HG02885 (cell line): Measurements from ENCODE around the gene FAM184B.

Source experiments
- ATAC-seq: cut with Tn5 transposase; IDR thresholded peaks from one replicate; pipeline ENCODE4 v1.9.1; 2021; ENCODE audit warnings: mild to moderate bottlenecking; ENCODE audit not compliant: unreplicated experiment, poor library complexity

The FAM184B gene

DNA sequence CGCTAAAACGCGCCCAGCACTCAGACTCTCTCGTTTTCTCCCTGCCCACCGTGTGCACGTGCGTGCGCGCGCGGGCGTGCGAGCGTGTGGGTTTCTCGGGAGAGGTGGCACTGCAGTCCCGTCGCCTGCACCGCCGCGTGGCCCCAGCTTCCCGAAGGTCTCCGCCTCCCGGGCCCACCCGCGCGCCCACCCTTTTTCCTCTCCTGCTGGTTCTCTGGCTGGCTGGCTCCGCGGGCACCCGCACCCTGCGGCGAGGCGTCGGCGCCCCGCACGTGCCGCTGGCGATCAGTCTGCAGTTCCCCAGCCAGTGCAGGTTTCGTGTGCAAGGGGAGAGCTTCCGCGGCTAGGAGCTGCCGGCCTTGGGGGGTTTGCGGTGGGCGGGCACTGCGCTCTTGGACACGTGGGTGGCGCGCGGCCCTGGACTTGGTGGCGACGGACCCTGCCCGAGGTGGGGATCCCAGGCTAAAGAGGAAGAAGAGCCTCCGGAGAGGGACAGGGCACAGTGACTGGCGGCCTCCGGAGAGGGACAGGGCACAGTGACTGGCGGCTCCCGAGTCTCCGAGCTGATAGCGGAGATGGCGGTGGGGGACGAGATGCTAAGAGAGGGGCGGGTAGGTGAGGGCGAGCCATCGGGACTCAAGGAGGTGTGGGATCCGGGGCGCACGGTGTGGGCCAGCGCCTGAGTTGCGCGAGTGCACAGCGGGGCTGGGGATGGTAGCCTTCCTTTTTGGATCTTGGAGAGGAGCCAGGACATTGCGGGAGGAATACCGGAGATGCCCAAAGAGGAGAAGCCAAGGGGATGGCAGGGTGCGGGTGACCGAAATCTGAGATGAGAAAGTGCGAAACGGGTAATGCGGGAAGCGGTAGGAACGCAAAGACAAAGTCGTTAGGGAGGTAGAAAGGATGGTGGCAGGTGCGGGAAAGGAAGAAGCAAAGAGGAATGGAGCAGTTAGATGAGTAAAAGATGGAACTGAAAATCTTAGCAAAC is at the start of gene FAM184B:
FAM184B (minus strand) TSS at position 322 of the 988 bp plus-strand sequence. CDS start 322 bp downstream, outside the sequence.
- no peak for ATAC-seq

DNA sequence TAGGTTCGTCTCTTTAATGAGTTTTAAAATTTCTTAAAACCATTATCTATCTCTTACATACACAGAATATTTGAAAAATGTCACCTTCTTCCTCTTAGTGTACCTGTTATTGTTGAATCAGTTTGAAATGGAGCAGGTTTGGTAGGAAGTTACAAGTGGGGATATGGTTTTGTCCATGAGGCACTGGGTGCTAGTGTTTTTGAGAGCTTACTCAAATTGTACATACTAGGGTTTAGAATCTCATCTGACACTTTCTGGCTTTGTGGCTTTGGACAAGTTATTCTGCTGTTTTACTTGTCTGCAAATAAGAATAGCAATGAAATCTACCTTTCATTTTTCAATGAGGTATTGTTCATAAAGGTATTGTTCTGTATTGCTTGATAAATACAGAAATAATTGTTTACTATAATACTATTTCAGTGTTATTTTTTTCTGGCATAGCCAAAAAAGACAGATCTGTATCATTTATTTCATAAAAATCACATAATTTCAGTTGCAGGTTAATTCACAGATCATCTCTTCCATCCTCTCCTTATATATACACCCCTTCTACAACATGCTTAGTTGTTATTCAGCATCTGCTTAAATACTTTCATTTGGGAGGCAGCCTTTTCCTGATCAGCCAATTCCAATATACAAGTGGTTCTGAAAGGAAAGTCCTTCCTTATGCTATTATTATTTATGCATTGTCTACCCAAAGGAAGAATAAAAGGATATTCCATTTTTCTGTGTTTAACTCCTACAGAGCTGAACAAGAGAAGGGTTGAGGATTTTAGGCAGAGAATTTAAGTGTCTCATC is 42.6 kb upstream of the FAM184B start:
- ATAC-seq: no peak

DNA sequence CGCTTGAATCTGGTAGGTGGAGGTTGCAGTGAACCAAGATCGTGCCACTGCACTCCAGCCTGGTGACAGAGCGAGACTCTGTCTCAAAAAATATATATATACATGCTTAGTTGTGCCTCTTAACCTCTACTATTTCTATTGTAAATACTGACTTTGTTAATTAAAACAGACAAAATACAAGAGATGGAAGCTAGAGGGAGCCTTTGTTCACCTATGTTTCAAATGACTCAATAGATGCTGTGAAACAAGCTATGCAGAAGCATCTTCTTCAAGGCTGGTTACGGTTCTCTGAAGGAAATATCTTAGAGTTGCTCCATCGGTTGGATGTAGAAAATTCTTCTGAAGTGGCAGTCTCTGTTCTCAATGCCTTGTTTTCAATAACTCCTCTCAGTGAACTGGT is 35.6 kb upstream of the FAM184B start:
- ATAC-seq: peak; percentile 90

DNA sequence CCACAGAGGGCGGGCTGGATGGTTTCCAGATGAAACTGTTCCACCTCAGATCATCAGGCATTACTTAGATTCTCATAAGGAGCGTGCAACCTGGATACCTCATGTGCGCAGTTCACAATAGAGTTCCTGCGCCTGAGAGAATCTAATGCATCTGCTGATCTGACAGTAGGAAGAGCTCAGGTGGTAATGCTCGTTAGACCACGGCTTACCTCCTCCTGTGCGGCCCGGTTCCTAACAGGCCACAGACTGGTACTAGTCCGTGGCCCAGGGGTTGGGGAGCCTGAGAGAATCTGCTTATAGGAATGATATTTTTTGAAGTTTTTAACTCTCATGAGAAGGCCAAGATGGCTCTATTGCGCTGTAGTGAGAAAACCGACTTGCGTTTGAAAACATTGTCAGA is 34.7 kb upstream of the FAM184B start:
- no peak for ATAC-seq

DNA sequence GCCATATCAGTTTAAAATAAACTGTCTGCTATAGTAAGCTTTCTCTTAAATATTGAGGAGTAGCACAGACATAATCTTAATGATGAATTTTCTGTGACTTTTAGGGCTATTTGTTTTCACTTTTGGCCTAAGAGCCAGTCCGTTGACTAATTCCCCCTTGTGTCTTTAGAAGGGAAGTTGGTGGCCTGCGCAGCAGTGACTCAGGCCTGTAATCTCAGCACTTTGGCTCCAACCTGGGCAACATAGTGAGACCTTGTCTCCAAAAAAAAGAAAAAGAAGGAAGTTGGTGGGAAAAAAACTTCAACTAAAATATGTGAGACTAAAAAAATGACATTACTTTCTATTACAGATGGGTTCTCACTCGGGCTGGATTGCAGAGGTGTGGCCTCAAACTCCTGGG is 32.7 kb upstream of the FAM184B start:
- no peak for ATAC-seq

DNA sequence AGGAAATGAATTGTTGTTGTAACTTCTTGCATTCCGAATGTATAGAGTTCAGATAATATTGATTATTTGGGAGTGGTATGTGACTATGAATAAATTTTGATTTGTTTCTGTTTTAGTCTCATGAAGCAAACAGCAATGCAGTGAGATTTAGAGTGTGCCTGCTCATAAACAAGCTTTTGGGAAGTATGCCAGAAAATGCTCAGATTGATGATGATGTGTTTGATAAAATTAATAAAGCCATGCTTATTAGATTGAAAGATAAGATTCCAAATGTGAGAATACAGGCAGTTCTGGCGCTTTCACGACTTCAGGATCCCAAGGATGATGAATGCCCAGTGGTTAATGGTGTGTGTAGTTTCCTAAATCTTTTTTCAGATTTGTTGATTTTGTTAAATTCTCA is 31.4 kb upstream of the FAM184B start:
- ATAC-seq: no peak

DNA sequence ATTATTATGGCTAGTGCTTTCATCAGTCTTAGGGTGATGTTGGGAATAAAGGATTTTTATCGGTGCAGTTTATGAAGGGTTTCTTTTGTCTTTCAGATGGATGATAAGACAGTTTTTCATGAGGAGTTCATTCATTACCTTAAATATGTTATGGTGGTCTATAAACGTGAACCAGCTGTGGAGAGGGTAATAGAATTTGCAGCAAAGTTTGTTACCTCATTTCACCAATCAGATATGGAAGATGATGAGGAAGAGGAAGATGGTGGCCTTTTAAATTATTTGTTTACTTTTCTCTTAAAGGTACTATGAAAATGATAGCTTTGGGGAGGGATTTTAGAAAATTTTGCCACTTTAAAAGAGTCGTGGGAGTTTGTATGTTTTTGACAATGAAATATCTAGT is 30.7 kb upstream of the FAM184B start:
- no peak for ATAC-seq

DNA sequence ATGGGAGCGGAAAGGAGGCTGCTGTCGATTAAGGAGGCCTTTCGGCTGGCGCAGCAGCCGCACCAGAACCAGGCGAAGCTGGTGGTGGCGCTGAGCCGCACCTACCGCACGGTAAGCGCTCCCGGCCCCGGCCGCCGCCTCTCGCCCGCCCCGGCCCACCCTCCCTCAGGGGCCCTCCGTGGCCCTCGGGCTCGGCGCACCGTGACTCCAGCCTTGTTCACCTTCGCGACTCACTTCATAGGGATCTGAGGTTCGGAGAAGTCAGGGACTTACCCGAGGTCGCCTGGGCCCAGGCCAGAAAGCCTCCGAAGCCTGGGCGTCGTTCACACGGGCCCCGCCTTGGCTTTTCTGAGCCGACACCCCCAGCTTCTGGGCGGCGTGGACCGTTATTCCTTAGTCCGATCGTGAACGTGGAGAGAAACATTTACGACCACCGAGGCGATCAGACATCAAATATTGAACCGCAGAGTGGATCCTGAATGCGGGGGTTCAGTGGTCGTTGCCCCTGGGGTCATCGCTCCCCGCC is 29.7 kb upstream of the FAM184B start:
- ATAC-seq: peak; percentile 30

DNA sequence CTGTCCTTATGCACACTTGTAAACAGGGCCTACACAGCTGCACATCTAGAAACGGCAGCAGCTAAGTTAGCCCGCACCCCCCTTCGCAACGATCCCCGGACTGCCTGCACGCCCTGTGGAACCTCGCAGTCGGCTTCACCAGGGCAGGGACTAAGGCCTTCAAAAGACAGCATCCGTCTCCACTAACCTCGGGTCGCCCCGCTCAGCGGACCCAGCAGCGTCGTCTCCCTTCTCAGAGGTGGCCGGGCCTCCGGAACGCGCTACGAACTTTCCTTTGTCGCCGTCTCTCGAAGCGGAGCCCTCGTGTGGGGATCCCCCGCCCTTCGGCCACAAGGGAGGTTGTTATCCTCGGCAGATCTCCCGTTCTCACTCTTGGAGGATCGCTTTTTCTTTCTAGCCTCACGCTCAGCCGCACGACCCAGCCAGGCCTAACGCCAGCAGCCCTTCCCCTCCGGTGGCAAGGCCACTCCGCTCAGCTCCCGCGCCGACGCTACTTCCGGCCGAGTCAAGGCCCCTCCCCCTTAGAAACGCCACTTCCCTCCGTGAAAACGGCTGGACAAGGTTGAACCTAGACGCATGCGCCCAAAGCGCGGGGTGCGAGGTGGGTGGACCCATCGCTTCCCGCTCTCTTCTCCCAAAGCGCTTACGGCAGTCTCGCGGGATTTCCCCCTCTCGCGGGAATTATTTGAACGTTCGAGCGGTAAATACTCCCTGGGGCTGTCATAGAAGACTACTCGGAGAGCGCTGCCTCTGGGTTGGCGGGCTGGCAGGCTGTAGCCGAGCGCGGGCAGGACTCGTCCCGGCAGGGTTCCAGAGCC is 29.0 kb upstream of the FAM184B start, which contains the start of the genes DCAF16 and NCAPG:
DCAF16 (minus strand) TSS at position 498 of the 818 bp plus-strand sequence. CDS start 6,616 bp downstream, outside the sequence.
NCAPG (plus strand) TSS at position 720 of the 818 bp plus-strand sequence. CDS start 99 bp downstream, outside the sequence.
- ATAC-seq: peak; percentile 83

DNA sequence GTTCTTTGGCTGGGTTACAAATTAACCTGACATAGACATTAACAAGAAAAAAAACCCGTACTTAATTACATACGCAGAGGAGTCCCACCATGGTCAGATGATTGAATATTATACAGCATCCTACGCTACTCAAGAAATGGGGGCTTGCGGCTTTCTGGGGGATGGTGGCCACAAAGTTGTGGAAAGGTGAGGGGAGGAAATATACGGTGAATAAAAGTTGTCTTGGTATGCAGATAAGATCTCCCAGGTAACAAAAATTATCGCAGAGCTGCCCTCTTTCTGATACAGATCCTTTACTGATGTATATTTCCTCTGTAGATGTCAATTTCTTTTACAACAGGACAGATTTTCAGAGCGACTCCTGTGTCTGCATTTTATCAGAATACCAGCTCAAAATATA is 28.2 kb upstream of the FAM184B start:
- no peak for ATAC-seq

DNA sequence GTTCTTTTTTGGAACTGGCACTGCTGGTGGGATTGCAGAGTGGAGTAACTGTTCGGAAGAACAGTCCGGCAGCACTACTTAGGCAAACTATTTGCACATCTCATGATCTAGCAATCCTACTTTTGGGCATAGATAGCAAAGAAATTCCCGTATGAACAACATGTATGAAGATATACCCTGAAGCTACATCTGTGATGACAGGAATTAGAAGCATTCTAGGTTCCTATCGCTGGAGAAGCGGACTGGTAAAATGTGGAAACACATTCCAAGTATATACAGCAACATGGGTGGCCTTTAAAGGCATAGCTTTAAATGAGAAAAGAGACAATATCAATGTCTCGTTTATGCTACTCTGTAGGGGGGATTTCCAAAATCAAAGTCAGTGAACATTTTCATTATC is 26.0 kb upstream of the FAM184B start:
- no peak for ATAC-seq

DNA sequence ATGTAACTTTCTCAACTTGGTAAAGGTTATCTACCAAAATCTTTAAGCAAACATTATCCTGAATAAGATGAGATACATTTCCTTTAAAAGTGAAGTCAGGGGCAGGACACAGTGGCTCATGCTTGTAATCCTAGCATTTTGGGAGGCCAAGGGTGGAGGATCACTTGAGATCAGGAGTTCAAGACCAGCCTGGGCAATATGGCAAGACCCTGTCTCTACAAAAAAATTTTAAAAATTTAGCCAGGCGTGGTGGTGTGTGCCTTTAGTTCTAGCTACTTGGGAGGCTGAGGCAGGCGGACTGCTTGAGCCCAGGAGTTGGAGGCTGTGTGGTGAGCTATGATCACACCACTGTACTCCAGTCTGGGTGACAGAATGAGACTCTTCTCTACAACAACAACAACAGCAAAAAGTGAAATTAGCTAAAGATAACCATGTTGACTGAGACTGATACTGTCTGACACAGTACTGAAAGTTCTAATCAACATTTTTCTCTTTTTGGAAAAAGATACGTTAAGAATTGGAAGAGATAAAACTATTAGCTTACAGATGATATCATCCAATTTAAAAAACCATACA is 24.2 kb upstream of the FAM184B start:
- ATAC-seq: peak; percentile 31

DNA sequence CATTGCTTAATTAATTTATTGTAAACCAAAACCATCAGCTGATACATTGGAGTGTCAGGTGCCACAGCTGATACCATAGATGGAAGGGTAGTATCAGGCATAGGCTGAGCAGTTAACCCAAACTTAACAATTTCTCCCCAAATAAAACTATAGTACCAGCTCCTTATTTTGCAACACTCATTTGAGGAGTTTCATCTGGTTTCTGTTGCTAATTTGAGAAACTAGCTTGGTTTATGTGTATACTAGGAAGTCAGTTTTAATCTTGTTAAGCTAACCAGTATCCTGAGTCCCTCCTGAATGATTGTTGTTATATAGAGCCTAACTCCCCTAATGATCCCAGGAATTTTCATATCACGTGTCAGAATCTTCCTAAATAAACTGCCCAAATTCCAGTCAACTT is 16.4 kb upstream of the FAM184B start:
- no peak for ATAC-seq

DNA sequence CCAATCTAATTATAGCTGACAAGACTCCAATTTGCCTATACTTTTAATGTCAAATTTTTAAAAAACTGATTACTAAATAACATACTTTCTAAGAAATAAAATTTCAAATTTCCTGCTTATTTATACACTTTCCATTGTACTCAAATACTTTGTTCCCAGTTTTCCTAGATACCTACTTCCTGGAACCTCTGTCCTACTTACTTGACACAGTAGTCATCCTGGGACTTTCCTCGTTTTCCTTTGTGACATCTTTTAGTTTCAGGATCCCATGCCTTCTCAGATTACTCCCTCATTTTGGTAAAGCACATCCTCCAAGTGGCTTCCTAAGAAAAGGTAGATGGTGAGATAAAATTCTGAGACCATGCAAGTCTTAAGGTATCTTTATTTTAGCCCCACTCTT is 13.3 kb upstream of the FAM184B start:
- no peak for ATAC-seq

DNA sequence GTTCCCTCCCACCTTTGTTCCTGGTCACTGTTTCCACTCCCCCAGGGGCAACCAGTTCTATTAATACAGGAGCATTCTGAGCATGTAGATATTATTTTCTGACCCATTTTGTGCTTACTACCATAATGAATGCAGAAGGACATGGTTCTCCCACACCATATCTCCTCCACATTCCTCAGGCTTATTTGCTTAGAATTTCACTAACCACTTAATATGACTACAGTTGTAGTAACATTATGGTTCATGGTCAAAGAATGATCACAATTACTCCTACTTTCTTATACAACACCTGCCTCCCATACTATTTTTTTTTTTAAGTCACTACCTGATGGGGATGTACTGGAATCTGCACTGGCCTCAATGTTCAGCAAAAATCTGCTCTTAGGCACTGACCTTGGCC is 7.5 kb upstream of the FAM184B start:
- ATAC-seq: no peak

DNA sequence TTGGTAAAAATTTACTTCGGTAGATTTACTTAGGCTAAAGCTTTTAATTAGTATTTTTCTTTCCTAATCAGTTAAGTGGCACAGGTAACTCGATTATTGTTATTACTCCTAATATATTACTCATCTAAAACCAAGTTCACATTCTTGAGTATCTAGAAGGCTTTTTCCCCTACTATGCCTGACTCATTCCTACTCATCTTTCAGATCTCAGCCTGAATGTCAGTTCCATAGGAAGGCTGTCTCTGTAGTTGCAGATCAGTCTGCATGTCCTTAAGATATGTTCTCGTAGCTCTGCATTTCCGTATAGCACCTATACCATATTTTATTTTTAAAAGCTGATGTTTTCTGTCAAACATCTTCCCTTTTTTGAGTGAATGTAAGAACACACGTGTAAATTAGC is 5.9 kb upstream of the FAM184B start:
- ATAC-seq: no peak

DNA sequence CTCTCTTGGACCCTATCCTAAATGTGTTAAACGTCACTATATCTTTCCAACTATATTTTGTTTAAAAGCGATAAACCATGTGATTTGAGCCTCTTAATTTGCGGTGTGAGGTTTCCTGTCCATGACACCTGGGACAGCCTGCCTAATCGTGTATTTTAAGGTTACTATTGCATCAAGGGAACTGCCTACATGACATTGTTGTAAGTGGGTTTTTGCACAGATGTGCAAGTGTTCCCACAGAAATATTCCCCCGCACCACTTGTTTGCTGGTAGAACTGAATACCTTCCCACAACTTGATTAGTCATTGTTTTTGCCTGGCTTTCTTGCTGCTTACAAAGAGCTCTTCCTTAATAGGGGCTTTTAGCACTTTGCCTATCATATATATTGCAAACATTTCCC is 5.1 kb upstream of the FAM184B start:
- peak; percentile 47 for ATAC-seq

DNA sequence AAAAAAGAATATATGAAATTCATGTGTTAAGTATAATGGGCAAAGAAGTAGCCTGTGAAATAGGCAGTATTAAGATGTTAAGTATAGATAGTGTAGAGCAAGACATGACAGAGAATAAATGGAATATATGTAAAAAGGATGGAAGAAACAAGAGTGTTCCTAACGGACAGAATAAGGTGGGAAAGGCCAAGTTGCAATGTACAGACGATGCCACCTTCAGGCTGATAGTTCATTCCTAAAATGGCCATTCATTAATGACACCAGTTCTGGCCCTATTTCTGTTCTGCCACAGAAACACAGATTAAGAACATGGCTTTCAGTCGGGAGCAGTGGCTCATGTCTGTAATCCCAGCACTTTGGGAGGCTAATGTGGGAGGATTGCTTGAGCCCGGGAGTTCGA is 4.4 kb upstream of the FAM184B start:
- ATAC-seq: no peak

DNA sequence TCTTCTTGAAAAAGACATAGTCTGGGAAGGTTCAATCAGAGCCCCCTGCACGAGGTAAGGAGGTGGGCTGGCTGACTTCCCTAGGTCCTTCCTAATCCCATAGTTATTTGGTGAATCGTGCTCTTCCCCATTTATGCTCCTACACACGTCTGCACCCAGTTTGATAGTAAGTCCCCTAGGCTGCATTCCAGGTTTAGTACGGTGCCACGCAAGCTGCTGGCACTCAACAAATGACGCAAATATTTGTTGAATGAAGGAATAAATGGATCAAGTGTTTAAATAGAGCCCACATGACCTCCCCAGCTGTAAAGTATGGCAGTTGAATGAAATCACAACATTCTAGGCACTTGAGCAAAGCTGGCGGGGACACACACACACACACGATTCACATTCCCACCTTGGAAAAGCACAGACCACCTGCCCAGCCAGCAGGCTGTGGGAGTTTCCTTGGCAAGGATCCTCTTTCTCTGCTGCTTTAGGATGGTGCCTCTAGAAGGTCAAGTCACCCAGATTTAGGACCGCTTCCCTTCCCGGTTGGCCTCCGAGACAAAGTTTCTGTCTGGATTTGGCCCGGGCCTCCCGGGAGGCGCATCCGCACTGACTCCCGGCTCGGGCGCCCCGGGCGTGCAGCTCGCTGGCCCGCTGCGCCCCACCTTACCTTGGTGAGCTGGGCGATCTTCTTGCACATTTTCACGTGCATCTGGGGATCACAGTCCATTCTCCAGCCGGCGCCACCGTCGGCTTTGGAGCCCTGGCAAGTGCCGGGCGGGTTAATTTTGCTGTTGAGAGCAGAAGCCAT is 721 bp downstream of the FAM184B start:
- no peak for ATAC-seq
